Cortex of kidney (tissue), 1 donor: ENCODE results near the gene PACRG.

ENCODE experiments used
- DNase-seq: peaks from one replicate; lab custom pipeline; 2025; lab: John Stamatoyannopoulos, UW

PACRG gene

GRCh38 chr6:163137398-163137881, 409.7 kb downstream of the PACRG start:
- DNase-seq, result no peak

GRCh38 chr6:163146036-163146435, 418.3 kb downstream of the PACRG start:
- no peak for DNase-seq

- no peak for DNase-seq
Measured at GRCh38 chr6:163147994-163148393, 420.2 kb downstream of the PACRG start.

GRCh38 chr6:163148451-163149278, 420.9 kb downstream of the PACRG start:
- DNase-seq, result no peak

GRCh38 chr6:163149279-163149848, 421.6 kb downstream of the PACRG start:
- DNase-seq, result no peak

- no peak for DNase-seq
Measured at GRCh38 chr6:163151212-163151611, 423.4 kb downstream of the PACRG start.

- DNase-seq, result no peak
Measured at GRCh38 chr6:163152701-163153100, 424.9 kb downstream of the PACRG start.

- no peak for DNase-seq
Measured at GRCh38 chr6:163159110-163159509, 431.3 kb downstream of the PACRG start.

- no peak for DNase-seq
Measured at GRCh38 chr6:163159689-163160088, 431.9 kb downstream of the PACRG start.

- DNase-seq, result no peak
Measured at GRCh38 chr6:163162007-163162873, 434.5 kb downstream of the PACRG start.

- DNase-seq, result no peak
Measured at GRCh38 chr6:163162874-163163213, 435.1 kb downstream of the PACRG start.

- no peak for DNase-seq
Measured at GRCh38 chr6:163164175-163164900, 436.6 kb downstream of the PACRG start.

- DNase-seq, result no peak
Measured at GRCh38 chr6:163165155-163165910, 437.6 kb downstream of the PACRG start.

- DNase-seq, result no peak
Measured at GRCh38 chr6:163165922-163166321, 438.1 kb downstream of the PACRG start.

- DNase-seq, result no peak
Measured at GRCh38 chr6:163166507-163166906, 438.7 kb downstream of the PACRG start.

GRCh38 chr6:163169521-163169920, 441.7 kb downstream of the PACRG start:
- no peak for DNase-seq

GRCh38 chr6:163170294-163170883, 442.6 kb downstream of the PACRG start:
- DNase-seq, result no peak

GRCh38 chr6:163173741-163174140, 446.0 kb downstream of the PACRG start:
- no peak for DNase-seq

- DNase-seq, result no peak
Measured at GRCh38 chr6:163175301-163175700, 447.5 kb downstream of the PACRG start.

- DNase-seq, result no peak
Measured at GRCh38 chr6:163176097-163176496, 448.3 kb downstream of the PACRG start.

GRCh38 chr6:163177007-163177406, 449.2 kb downstream of the PACRG start:
- no peak for DNase-seq
